Caco-2 (cell line): ENCODE measurements around the gene TICAM2. TPM values are rescaled to one million over a fixed set of nuclear protein-coding genes. Genes with fewer than 3 reads are reported as not detected.

Experiments
- BruUV-seq: library from RNA; stranded (reverse); fragments of 400-500 nt; replicated peaks from 2 replicates; lab custom pipeline; 2021; lab: Mats Ljungman, UMichigan
- CTCF ChIA-PET: fragments of 300-600 bp; sonication (Branson Sonifier 250); formaldehyde crosslinking; loops from one replicate; lab custom pipeline; 2022; ENCODE audit warnings: antibody characterized with exemption; lab: Charles Lee
- POLR2A ChIA-PET: fragments of 300-600 bp; sonication (Branson Sonifier 250); formaldehyde crosslinking; loops from one replicate; lab custom pipeline; 2022; ENCODE audit warnings: antibody characterized with exemption; lab: Charles Lee
- DNase-seq, 2 experiments: peaks; one replicate each; pipeline versions ENCODE4 v3.0.0 to v3.0.0-alpha.2; 2020 to 2022
- H3K27me3 ChIP-seq: replicated peaks from 2 replicates; pipeline ENCODE4 v1.6.0; 2011; ENCODE audit warnings: low read length; ENCODE audit not compliant: control insufficient read depth, insufficient read depth
- H3K36me3 ChIP-seq: 2 replicates; pipeline ENCODE4 v1.5.1; 2011; ENCODE audit warnings: low read length; ENCODE audit not compliant: control insufficient read depth, insufficient read depth
- H3K4me1 ChIP-seq: fragments of 250-450 bp; sonication (Bioruptor Pico); 2 replicates; pipeline ENCODE4 v1.5.1; 2020; ENCODE audit warnings: mild to moderate bottlenecking
- H3K4me3 ChIP-seq: 2 replicates; pipeline ENCODE4 v1.5.1; 2011; ENCODE audit warnings: low read depth, mild to moderate bottlenecking, control low read depth, low read length
- H3K9me3 ChIP-seq: fragments of 250-450 bp; sonication (Bioruptor Pico); 2 replicates; pipeline ENCODE4 v1.5.1; 2020; ENCODE audit warnings: mild to moderate bottlenecking, moderate library complexity
- H3K27ac Mint-ChIP-seq: one replicate; pipeline ENCODE4 v1.8.0; 2022; ENCODE audit warnings: mixed read lengths; ENCODE audit not compliant: unreplicated experiment
- H3K27me3 Mint-ChIP-seq: one replicate; pipeline ENCODE4 v1.8.0; 2022; ENCODE audit warnings: mixed read lengths; ENCODE audit not compliant: insufficient read depth, unreplicated experiment
- H3K36me3 Mint-ChIP-seq: one replicate; pipeline ENCODE4 v1.8.0; 2022; ENCODE audit warnings: mild to moderate bottlenecking, mixed read lengths; ENCODE audit not compliant: insufficient read depth, unreplicated experiment
- H3K4me1 Mint-ChIP-seq: one replicate; pipeline ENCODE4 v1.8.0; 2022; ENCODE audit warnings: low read depth, mixed read lengths; ENCODE audit not compliant: unreplicated experiment
- H3K4me3 Mint-ChIP-seq: one replicate; pipeline ENCODE4 v1.8.0; 2022; ENCODE audit warnings: mild to moderate bottlenecking, moderate library complexity, mixed read lengths; ENCODE audit not compliant: unreplicated experiment
- H3K9me3 Mint-ChIP-seq: one replicate; pipeline ENCODE4 v1.8.0; 2022; ENCODE audit warnings: mixed read lengths; ENCODE audit not compliant: unreplicated experiment
- CTCF ChIP-seq, 2 experiments: fragments of 200-600 bp in 1 of 2; IDR thresholded peaks; 1 replicate in 1 of 2; 2 replicates in 1 of 2; pipeline versions ENCODE4 v1.5.1 to v1.8.0; 2011 to 2022; ENCODE audit warnings: antibody characterized with exemption in 1 of 2, control low read depth in 1 of 2, inconsistent platforms in 1 of 2, low read depth in 1 of 2, low read length in 1 of 2, mild to moderate bottlenecking in 1 of 2, moderate library complexity in 1 of 2; ENCODE audit not compliant: insufficient read depth in 1 of 2, severe bottlenecking in 1 of 2, unreplicated experiment in 1 of 2
- intact Hi-C: fragments of 100-400 bp; cut with micrococcal nuclease; formaldehyde crosslinking; loops from one replicate; pipeline ENCODE4 v1.10.0; 2022; ENCODE audit not compliant: unreplicated experiment
- total RNA-seq: library from RNA; stranded (reverse); gene quantifications from 2 replicates; pipeline ENCODE4 v1.2.3, GENCODE V29; 2022

The TICAM2 gene
- total RNA-seq, 1 experiment from 2014 or later = 0.91 TPM

GRCh38 chr5:115578657-115579056, 23.6 kb downstream of the TICAM2 start:
- Histone ChIP-seq H3K27me3 (no peaks in the 10 kb centered on the region), H3K4me3 (no peak overlapping the region), H3K36me3 (no peaks in the 10 kb centered on the region), H3K9me3 (no peaks in the 10 kb centered on the region), H3K4me1 (no peaks in the 10 kb centered on the region)
- H3K27me3 Mint-ChIP-seq = no peaks in the 10 kb centered on the region
- no TSS peak for BruUV-seq
- no peak overlapping the region for H3K27ac Mint-ChIP-seq
- intact Hi-C loops = no loop called here
- no peak for DNase-seq
- H3K36me3 Mint-ChIP-seq = no peaks in the 10 kb centered on the region
- no peaks in the 10 kb centered on the region for H3K4me1 Mint-ChIP-seq
- no peaks in the 10 kb centered on the region for H3K9me3 Mint-ChIP-seq
- TF ChIP-seq CTCF (IDR thresholded peaks at IDR 0.05; ENCODE audit: insufficient read depth in 1 of 2, low read depth in 1 of 2, low read length in 1 of 2, severe bottlenecking in 1 of 2, unreplicated experiment in 1 of 2) = no peak
- no peak overlapping the region for H3K4me3 Mint-ChIP-seq
- ChIA-PET POLR2A (no interaction called here), CTCF (no interaction called here)

- no peak for DNase-seq
- POLR2A ChIA-PET = no interaction called here
- no peaks in the 10 kb centered on the region for H3K27me3 ChIP-seq
- no peaks in the 10 kb centered on the region for H3K36me3 ChIP-seq
- no peak overlapping the region for H3K27ac Mint-ChIP-seq
- H3K4me3 Mint-ChIP-seq = no peak overlapping the region
- BruUV-seq = no TSS peak
- intact Hi-C loops = no loop called here
- H3K9me3 ChIP-seq = no peaks in the 10 kb centered on the region
- CTCF ChIA-PET = no interaction called here
- H3K4me1 ChIP-seq = no peaks in the 10 kb centered on the region
- H3K4me1 Mint-ChIP-seq = no peaks in the 10 kb centered on the region
- TF ChIP-seq CTCF (IDR thresholded peaks at IDR 0.05; ENCODE audit: insufficient read depth in 1 of 2, low read depth in 1 of 2, low read length in 1 of 2, severe bottlenecking in 1 of 2, unreplicated experiment in 1 of 2) = no peak
- no peak overlapping the region for H3K4me3 ChIP-seq
- H3K36me3 Mint-ChIP-seq = no peaks in the 10 kb centered on the region
- H3K27me3 Mint-ChIP-seq = no peaks in the 10 kb centered on the region
- H3K9me3 Mint-ChIP-seq = no peaks in the 10 kb centered on the region
These were observed 24.5 kb downstream of the TICAM2 start for GRCh38 chr5:115577741-115578140.

DNA sequence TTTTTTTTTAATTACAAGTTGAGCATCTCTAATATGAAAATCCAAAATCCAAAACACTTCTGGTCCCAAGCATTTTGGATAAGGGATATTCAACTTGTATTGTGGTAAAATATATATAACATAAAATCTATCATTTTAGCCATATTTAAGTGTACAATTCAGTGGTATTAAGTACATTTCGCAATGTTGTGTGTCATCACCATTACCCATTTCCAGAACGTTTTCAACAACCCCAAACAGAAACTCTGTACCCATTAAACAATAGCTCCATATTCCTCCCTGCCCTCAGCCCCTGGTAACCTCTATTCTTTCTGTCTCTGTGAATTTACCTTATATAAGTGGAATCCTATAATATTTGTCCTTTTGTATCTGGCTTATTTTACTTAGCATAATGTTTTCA, 24.9 kb downstream of the TICAM2 start:
- DNase-seq = no peak
- no peak for TF ChIP-seq CTCF (IDR thresholded peaks at IDR 0.05; ENCODE audit: insufficient read depth in 1 of 2, low read depth in 1 of 2, low read length in 1 of 2, severe bottlenecking in 1 of 2, unreplicated experiment in 1 of 2)
- ChIA-PET POLR2A (no interaction called here), CTCF (no interaction called here)
- Histone ChIP-seq H3K36me3 (no peaks in the 10 kb centered on the region), H3K9me3 (no peaks in the 10 kb centered on the region), H3K4me1 (no peaks in the 10 kb centered on the region), H3K27me3 (no peaks in the 10 kb centered on the region), H3K4me3 (no peak overlapping the region)
- intact Hi-C loops = no loop called here
- Mint-ChIP-seq H3K27ac (no peak overlapping the region), H3K9me3 (no peaks in the 10 kb centered on the region), H3K27me3 (peaks cover 3% of the 10 kb centered on the region), H3K4me3 (no peak overlapping the region), H3K36me3 (no peaks in the 10 kb centered on the region), H3K4me1 (no peaks in the 10 kb centered on the region)
- BruUV-seq = no TSS peak
